OCI-LY3 (cell line): ENCODE results near the gene NTN3.

Experiments used
- H2AFZ ChIP-seq: fragments of 200-600, 300-600 bp; shearing (Covaris generic); 2 replicates; pipeline ENCODE4 v1.6.0; 2014; ENCODE audit warnings: antibody characterized with exemption, low read depth, low read length
- H3K27ac ChIP-seq: fragments of 200-600, 300-600 bp; sonication (generic); 2 replicates; pipeline ENCODE4 v1.5.1; 2014; ENCODE audit warnings: mild to moderate bottlenecking, low read length, moderate library complexity, mixed read lengths
- H3K27me3 ChIP-seq: fragments of 200-600, 300-600 bp; sonication (generic); 2 replicates; pipeline ENCODE4 v1.6.1; 2014; ENCODE audit warnings: low read depth, low read length, mixed read lengths
- H3K36me3 ChIP-seq: fragments of 200-600, 300-600 bp; sonication (generic); replicated peaks from 2 replicates; pipeline ENCODE3; 2014; ENCODE audit warnings: low read depth, low read length, mixed read lengths
- H3K4me1 ChIP-seq: fragments of 300-600, 200-600 bp; sonication (generic); 2 replicates; pipeline ENCODE4 v1.6.1; 2014; ENCODE audit warnings: low read length, mixed read lengths
- H3K4me2 ChIP-seq: fragments of 200-600, 300-600 bp; sonication (generic); 2 replicates; pipeline ENCODE4 v1.6.1; 2014; ENCODE audit warnings: low read length, mixed read lengths
- H3K4me3 ChIP-seq: fragments of 300-600, 200-600 bp; sonication (generic); 2 replicates; pipeline ENCODE4 v1.5.1; 2014; ENCODE audit warnings: antibody characterized with exemption, mild to moderate bottlenecking, low read length, moderate library complexity
- H3K79me2 ChIP-seq: fragments of 300-600, 200-600 bp; shearing (Covaris generic); 2 replicates; pipeline ENCODE4 v1.6.1; 2014; ENCODE audit warnings: mild to moderate bottlenecking, low read length, mixed read lengths
- H3K9ac ChIP-seq: fragments of 300-600, 200-600 bp; shearing (Covaris generic); 2 replicates; pipeline ENCODE4 v1.6.0; 2014; ENCODE audit warnings: mild to moderate bottlenecking, low read length, moderate library complexity
- H3K9me3 ChIP-seq: fragments of 200-600, 300-600 bp; shearing (Covaris generic); 2 replicates; pipeline ENCODE4 v1.6.1; 2014; ENCODE audit warnings: low read length, mixed read lengths; ENCODE audit not compliant: insufficient read depth
- H4K20me1 ChIP-seq: fragments of 200-600, 300-600 bp; sonication (generic); 2 replicates; pipeline ENCODE4 v1.6.1; 2016; ENCODE audit warnings: low read length, mixed read lengths; ENCODE audit not compliant: insufficient read depth
- EZH2phosphoT487 ChIP-seq: fragments of 200-600 bp; shearing (Covaris generic); IDR thresholded peaks from 2 replicates; pipeline ENCODE4 v1.6.1; 2018; ENCODE audit warnings: antibody characterized with exemption, mixed run types, low read depth
- TF ChIP-seq, protein P1 (sequence below): fragments of 200-600, 300-600 bp; sonication (generic); IDR thresholded peaks from 2 replicates; pipeline ENCODE4 v1.5.1; 2014; ENCODE audit warnings: antibody characterized with exemption, low read length, low read depth

Gene NTN3

DNA sequence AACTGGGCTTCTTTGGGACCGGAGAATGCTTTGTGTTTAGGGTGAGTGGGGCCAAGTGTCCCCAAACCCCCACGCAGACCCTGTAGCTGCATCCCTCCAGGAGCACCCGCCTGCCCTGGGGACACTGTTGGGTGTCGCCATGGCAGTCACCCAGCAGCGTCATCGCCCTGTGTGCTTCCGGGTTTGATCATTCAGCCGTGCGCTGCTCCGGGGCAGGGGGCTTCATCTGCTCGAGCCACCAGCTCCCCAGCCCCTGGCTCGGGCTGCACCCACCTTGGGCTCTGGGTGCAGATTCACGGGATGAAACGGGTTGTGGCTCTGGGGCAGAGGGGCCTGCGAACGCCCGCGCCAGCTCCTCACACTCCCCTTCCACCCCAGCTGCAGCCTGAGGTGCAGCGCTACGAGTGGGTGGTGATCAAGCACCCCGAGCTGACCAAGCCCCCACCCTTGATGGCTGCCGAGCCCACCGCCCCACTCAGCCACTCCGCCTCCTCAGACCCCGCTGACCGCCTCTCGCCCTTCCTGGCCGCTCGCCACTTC lies 28.9 kb downstream of the NTN3 start:
- H3K4me3 ChIP-seq: no peak overlapping the region
- H3K27ac ChIP-seq: no peak overlapping the region
- no peak overlapping the region for H3K4me2 ChIP-seq
- no peaks in the 10 kb centered on the region for H3K9me3 ChIP-seq
- no peaks in the 10 kb centered on the region for H3K27me3 ChIP-seq
- no peak overlapping the region for H2AFZ ChIP-seq
- no peaks in the 10 kb centered on the region for H3K36me3 ChIP-seq
- no peaks in the 10 kb centered on the region for H3K79me2 ChIP-seq
- H4K20me1 ChIP-seq: no peaks in the 10 kb centered on the region
- no peak overlapping the region for H3K9ac ChIP-seq
- H3K4me1 ChIP-seq: peaks cover 9% of the 10 kb centered on the region
- TF ChIP-seq, protein P1, sequence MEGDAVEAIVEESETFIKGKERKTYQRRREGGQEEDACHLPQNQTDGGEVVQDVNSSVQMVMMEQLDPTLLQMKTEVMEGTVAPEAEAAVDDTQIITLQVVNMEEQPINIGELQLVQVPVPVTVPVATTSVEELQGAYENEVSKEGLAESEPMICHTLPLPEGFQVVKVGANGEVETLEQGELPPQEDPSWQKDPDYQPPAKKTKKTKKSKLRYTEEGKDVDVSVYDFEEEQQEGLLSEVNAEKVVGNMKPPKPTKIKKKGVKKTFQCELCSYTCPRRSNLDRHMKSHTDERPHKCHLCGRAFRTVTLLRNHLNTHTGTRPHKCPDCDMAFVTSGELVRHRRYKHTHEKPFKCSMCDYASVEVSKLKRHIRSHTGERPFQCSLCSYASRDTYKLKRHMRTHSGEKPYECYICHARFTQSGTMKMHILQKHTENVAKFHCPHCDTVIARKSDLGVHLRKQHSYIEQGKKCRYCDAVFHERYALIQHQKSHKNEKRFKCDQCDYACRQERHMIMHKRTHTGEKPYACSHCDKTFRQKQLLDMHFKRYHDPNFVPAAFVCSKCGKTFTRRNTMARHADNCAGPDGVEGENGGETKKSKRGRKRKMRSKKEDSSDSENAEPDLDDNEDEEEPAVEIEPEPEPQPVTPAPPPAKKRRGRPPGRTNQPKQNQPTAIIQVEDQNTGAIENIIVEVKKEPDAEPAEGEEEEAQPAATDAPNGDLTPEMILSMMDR: no peak
- TF ChIP-seq EZH2phosphoT487: no peak

- H3K9ac ChIP-seq: no peak overlapping the region
- H3K27me3 ChIP-seq: no peaks in the 10 kb centered on the region
- TF ChIP-seq, protein P1: no peak
- TF ChIP-seq EZH2phosphoT487: no peak
- H3K36me3 ChIP-seq: no peaks in the 10 kb centered on the region
- peaks cover 9% of the 10 kb centered on the region for H3K4me1 ChIP-seq
- no peak overlapping the region for H2AFZ ChIP-seq
- no peak overlapping the region for H3K4me2 ChIP-seq
- no peak overlapping the region for H3K27ac ChIP-seq
- no peaks in the 10 kb centered on the region for H3K79me2 ChIP-seq
- H3K9me3 ChIP-seq: no peaks in the 10 kb centered on the region
- no peaks in the 10 kb centered on the region for H4K20me1 ChIP-seq
- no peak overlapping the region for H3K4me3 ChIP-seq
These were observed 29.4 kb downstream of the NTN3 start for GRCh38 chr16:2500430-2500917.

- Histone ChIP-seq H3K4me3 (peak overlapping the region; percentile 49; the same call in 1 of the 2 replicates), H2AFZ (no peak overlapping the region), H3K27ac (no peak overlapping the region), H3K9ac (no peak overlapping the region), H3K9me3 (no peaks in the 10 kb centered on the region), H3K27me3 (no peaks in the 10 kb centered on the region), H3K4me2 (peak overlapping the region; percentile 64), H4K20me1 (no peaks in the 10 kb centered on the region), H3K79me2 (no peaks in the 10 kb centered on the region), H3K36me3 (no peaks in the 10 kb centered on the region), H3K4me1 (peaks cover 15% of the 10 kb centered on the region)
- TF ChIP-seq EZH2phosphoT487: no peak
- TF ChIP-seq, protein P1: peak; percentile 92
These were observed 30.0 kb downstream of the NTN3 start for GRCh38 chr16:2500918-2501750.

DNA sequence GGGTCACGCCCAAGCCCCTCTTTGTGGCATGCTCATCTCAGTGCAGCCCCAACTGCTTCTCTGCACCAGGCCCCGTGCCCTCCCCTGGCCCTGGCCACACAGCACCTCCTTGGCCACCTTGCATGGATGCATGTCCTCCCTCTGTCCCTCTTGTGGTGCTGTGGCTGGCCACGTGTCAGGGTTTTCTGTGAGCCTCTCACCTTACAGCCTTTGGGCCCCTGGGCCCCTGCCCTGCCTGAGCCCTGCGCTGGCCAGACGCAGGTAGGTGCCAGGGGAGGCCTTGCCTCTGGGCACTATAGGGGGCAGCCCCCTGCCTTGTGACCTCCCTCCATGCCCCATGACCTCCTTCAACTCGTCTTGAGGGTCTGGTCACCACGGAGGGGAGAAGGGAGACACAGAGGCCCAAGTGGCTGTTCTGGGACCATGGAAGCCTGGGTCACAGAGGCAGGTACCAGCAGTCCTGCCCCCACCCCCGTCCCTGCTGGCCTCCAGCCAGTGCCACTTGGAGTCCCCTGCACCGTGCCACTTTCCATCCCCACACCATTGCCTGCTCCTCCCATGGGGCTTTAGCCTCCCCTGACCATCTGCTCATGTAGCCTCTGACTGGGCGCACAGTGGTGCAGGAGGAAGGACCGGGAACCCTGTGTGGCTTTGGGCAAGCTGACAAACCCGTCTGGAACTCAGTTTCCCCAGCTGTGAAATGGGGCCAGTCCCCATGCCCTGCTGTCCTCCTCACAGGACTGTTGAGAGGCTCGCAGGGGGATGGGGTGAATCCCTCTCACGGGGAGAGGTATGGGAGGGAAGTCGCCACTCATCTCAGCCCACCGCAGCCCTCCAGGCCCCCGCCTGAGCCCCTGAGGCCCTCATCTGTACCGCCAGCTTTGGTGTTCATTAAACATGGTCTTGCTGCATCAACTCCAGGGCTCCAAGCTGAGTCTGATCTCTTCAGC lies 31.1 kb downstream of the NTN3 start:
- H3K79me2 ChIP-seq: no peaks in the 10 kb centered on the region
- no peak overlapping the region for H3K27ac ChIP-seq
- TF ChIP-seq, protein P1: no peak
- no peak for TF ChIP-seq EZH2phosphoT487
- no peak overlapping the region for H3K4me2 ChIP-seq
- no peaks in the 10 kb centered on the region for H3K9me3 ChIP-seq
- H3K4me1 ChIP-seq: peaks cover 25% of the 10 kb centered on the region
- no peaks in the 10 kb centered on the region for H3K36me3 ChIP-seq
- no peaks in the 10 kb centered on the region for H4K20me1 ChIP-seq
- no peaks in the 10 kb centered on the region for H3K27me3 ChIP-seq
- no peak overlapping the region for H3K4me3 ChIP-seq
- no peak overlapping the region for H2AFZ ChIP-seq
- H3K9ac ChIP-seq: no peak overlapping the region
